HepG2 (cell line): Measurements from ENCODE around the gene FSCN2. TPM values are rescaled to one million over a fixed set of nuclear protein-coding genes. Genes with fewer than 3 reads are reported as not detected.

Experiments
- GMEB1 ChIP-seq: sonication (generic); formaldehyde crosslinking; IDR thresholded peaks from 2 replicates; pipeline ENCODE4 v1.5.1; 2020; ENCODE audit warnings: missing genetic modification reagents, mild to moderate bottlenecking, borderline replicate concordance
- GTF2F1 ChIP-seq: fragments of 150-350 bp; IDR thresholded peaks from 2 replicates; pipeline ENCODE4 v1.6.1; 2014; ENCODE audit warnings: low read length
- MBNL3 ChIP-seq: fragments of 250-450 bp; sonication (Bioruptor Pico); conservative IDR thresholded peaks from 2 replicates; pipeline ENCODE4 v1.8.0; 2022; ENCODE audit warnings: mild to moderate bottlenecking, inconsistent platforms
- MXD1 ChIP-seq: sonication (generic); formaldehyde crosslinking; IDR thresholded peaks from 2 replicates; pipeline ENCODE4 v1.4.0; 2020; ENCODE audit warnings: mild to moderate bottlenecking, missing genetic modification reagents
- NFIB ChIP-seq: sonication (generic); formaldehyde crosslinking; IDR thresholded peaks from 2 replicates; pipeline ENCODE4 v1.9.0; 2021; ENCODE audit warnings: missing genetic modification reagents, mild to moderate bottlenecking, borderline replicate concordance
- PBX2 ChIP-seq: IDR thresholded peaks from 2 replicates; pipeline ENCODE4 v1.6.1; 2016; ENCODE audit warnings: control low read depth
- PHF5A ChIP-seq: IDR thresholded peaks from one replicate; pipeline ENCODE4 v1.6.1; 2018; ENCODE audit warnings: low read depth, missing genetic modification reagents; ENCODE audit not compliant: unreplicated experiment
- PHF8 ChIP-seq: sonication (generic); formaldehyde crosslinking; IDR thresholded peaks from 2 replicates; pipeline ENCODE4 v1.5.0; 2020; ENCODE audit warnings: missing genetic modification reagents
- POGK ChIP-seq: sonication (generic); formaldehyde crosslinking; conservative IDR thresholded peaks from 2 replicates; pipeline ENCODE4 v1.8.0; 2022; ENCODE audit warnings: mild to moderate bottlenecking, moderate library complexity, missing genetic modification reagents
- RBFOX2 ChIP-seq: fragments of 200-400 bp; formaldehyde crosslinking; IDR thresholded peaks from 2 replicates; pipeline ENCODE4 v1.6.1; 2017; ENCODE audit warnings: low read depth, mild to moderate bottlenecking, low read length
- RELA ChIP-seq: sonication (generic); formaldehyde crosslinking; IDR thresholded peaks from 2 replicates; pipeline ENCODE4 v1.4.0; 2020; ENCODE audit warnings: missing genetic modification reagents
- RXRB ChIP-seq: IDR thresholded peaks from 2 replicates; pipeline ENCODE4 v1.6.1; 2016; ENCODE audit warnings: borderline replicate concordance, missing genetic modification reagents, missing compliant biosample characterization
- SUZ12 ChIP-seq: fragments of 150-350 bp; IDR thresholded peaks from 2 replicates; pipeline ENCODE4 v1.6.1; 2014; ENCODE audit warnings: low read depth, low read length
- ZBTB20 ChIP-seq: sonication (generic); formaldehyde crosslinking; IDR thresholded peaks from 2 replicates; pipeline ENCODE4 v1.8.1; 2023; ENCODE audit warnings: missing genetic modification reagents, low read depth, mild to moderate bottlenecking, borderline replicate concordance
- ZKSCAN8 ChIP-seq: IDR thresholded peaks from 2 replicates; pipeline ENCODE4 v1.6.1; 2016; ENCODE audit warnings: borderline replicate concordance, missing genetic modification reagents, missing compliant biosample characterization
- ZNF441 ChIP-seq: sonication (generic); formaldehyde crosslinking; IDR thresholded peaks from 2 replicates; pipeline ENCODE4 v1.7.0; 2021; ENCODE audit warnings: missing genetic modification reagents, borderline replicate concordance
- ZNF577 ChIP-seq: sonication (generic); formaldehyde crosslinking; IDR thresholded peaks from 2 replicates; pipeline ENCODE4 v1.4.0; 2020; ENCODE audit warnings: mild to moderate bottlenecking, low read depth, missing genetic modification reagents, borderline replicate concordance
- ZNF639 ChIP-seq: conservative IDR thresholded peaks from 2 replicates; pipeline ENCODE4 v1.6.1; 2018; ENCODE audit warnings: missing genetic modification reagents
- ZNF687 ChIP-seq: sonication (generic); formaldehyde crosslinking; IDR thresholded peaks from 2 replicates; pipeline ENCODE4 v1.5.1; 2020; ENCODE audit warnings: mild to moderate bottlenecking, missing genetic modification reagents, moderate library complexity
- polyA plus RNA-seq, 8 experiments: library from polyadenylated mRNA; depleted of rRNA in 3 of 8; stranded (reverse) in 7 of 8; unstranded in 1 of 8; fragments of >200 nt; fragmentation: Illumina TruSeq in 4 of 8; extraction: Trizol in 4 of 8; gene quantifications; 2 replicates each; pipeline versions ENCODE4 v1.2.1 to v1.2.3, GENCODE V29; 2011 to 2016; ENCODE audit warnings: low read depth in 4 of 8, missing spikeins in 1 of 8, mixed read lengths in 1 of 8; ENCODE audit not compliant: insufficient read depth in 1 of 8
- total RNA-seq, 5 experiments: library from RNA; depleted of rRNA; stranded (reverse); fragments of >200 nt; fragmentation: Illumina TruSeq; extraction: Trizol; gene quantifications; 2 replicates each; pipeline ENCODE4 v1.2.3, GENCODE V29; 2016; ENCODE audit warnings: low read depth in 1 of 5

Gene FSCN2
- total and polyA plus RNA-seq, 2 of the 13 experiments (the other 11 are each of a cell fraction or from before 2014, with no cell fraction given): 0.09 TPM; not detected in 1

GRCh38 chr17:81488276-81488860, 39.8 kb upstream of the FSCN2 start (continued):
- TF ChIP-seq POGK (CRISPR knock-in tag) (no peak), ZBTB20 (CRISPR knock-in tag) (0 out of 2 replicates have a peak, but pooled peaks have one; percentile 7), ZNF687 (CRISPR knock-in tag) (peak; percentile 13), ZNF577 (CRISPR knock-in tag) (no peak), RXRB (CRISPR knock-in tag) (no peak), GTF2F1 (no peak), PHF5A (no peak), MBNL3 (CRISPR knock-in tag) (no peak), RBFOX2 (peak; percentile 77), RELA (no peak), ZNF441 (CRISPR knock-in tag) (no peak), PBX2 (CRISPR knock-in tag) (no peak), GMEB1 (no peak), NFIB (CRISPR knock-in tag) (no peak), ZKSCAN8 (CRISPR knock-in tag) (no peak), ZNF639 (CRISPR knock-in tag) (no peak), SUZ12 (no peak), MXD1 (CRISPR knock-in tag) (0 out of 2 replicates have a peak, but pooled peaks have one; percentile 1), PHF8 (no peak)
